K562 (cell line): ENCODE results near the gene NPHP1. TPM values are rescaled to one million over a fixed set of nuclear protein-coding genes. Genes with fewer than 3 reads are reported as not detected.
A peak's percentile ranks its signal among the peaks of the same experiment; 100 is the strongest.

ENCODE experiments used
- CBX8 ChIP-seq: fragments of 200-600 bp; sonication (generic); IDR thresholded peaks from 2 replicates; pipeline ENCODE4 v1.6.1; 2012; ENCODE audit warnings: borderline replicate concordance, mixed run types, low read depth, mild to moderate bottlenecking, moderate library complexity, mixed read lengths, low read length, control low read depth, inconsistent platforms; ENCODE audit not compliant: poor library complexity, severe bottlenecking; ENCODE audit errors: extremely low read depth
- CREB1 ChIP-seq, 2 experiments: sonication (generic) in 1 of 2; formaldehyde crosslinking in 1 of 2; IDR thresholded peaks; 2 replicates each; pipeline versions ENCODE4 v1.6.1 to v1.8.0; 2012 to 2022; ENCODE audit warnings: inconsistent platforms in 1 of 2, mild to moderate bottlenecking in 1 of 2, missing genetic modification reagents in 1 of 2, moderate library complexity in 1 of 2
- ERF ChIP-seq: fragments of 450-650 bp; formaldehyde crosslinking; IDR thresholded peaks from 2 replicates; pipeline ENCODE4 v1.4.0; 2020; ENCODE audit warnings: mild to moderate bottlenecking, mixed read lengths
- GTF2A2 ChIP-seq: IDR thresholded peaks from 2 replicates; pipeline ENCODE4 v1.6.1; 2016; ENCODE audit warnings: mild to moderate bottlenecking, missing genetic modification characterization, missing compliant biosample characterization
- HDAC2 ChIP-seq: fragments of 450-650 bp; IDR thresholded peaks from 2 replicates; pipeline ENCODE4 v1.6.1; 2016; ENCODE audit warnings: mild to moderate bottlenecking
- HDGF ChIP-seq: fragments of 450-650 bp; IDR thresholded peaks from 2 replicates; pipeline ENCODE4 v1.6.1; 2016
- HIVEP1 ChIP-seq: fragments of 250-450 bp; sonication (Bioruptor Pico); IDR thresholded peaks from 2 replicates; pipeline ENCODE4 v1.4.0; 2020; ENCODE audit warnings: mild to moderate bottlenecking
- HLTF ChIP-seq: fragments of 450-650 bp; IDR thresholded peaks from 2 replicates; pipeline ENCODE4 v1.6.1; 2016
- HMG20A ChIP-seq: fragments of 450-650 bp; formaldehyde crosslinking; conservative IDR thresholded peaks from 2 replicates; pipeline ENCODE4 v1.4.0; 2020; ENCODE audit warnings: mild to moderate bottlenecking, mixed read lengths
- HNRNPH1 ChIP-seq: fragments of 200-400 bp; formaldehyde crosslinking; optimal IDR thresholded peaks from 2 replicates; pipeline ENCODE3; 2017; ENCODE audit warnings: low read depth, mild to moderate bottlenecking, low read length, moderate library complexity
- HOXB6 ChIP-seq: fragments of 250-450 bp; sonication (Bioruptor Pico); IDR thresholded peaks from 2 replicates; pipeline ENCODE4 v1.5.1; 2022; ENCODE audit warnings: mild to moderate bottlenecking, borderline replicate concordance
- NBN ChIP-seq: fragments of 450-650 bp; IDR thresholded peaks from 2 replicates; pipeline ENCODE4 v1.6.1; 2016; ENCODE audit warnings: low read depth, mild to moderate bottlenecking
- NR1H2 ChIP-seq: sonication (generic); formaldehyde crosslinking; IDR thresholded peaks from 2 replicates; pipeline ENCODE4 v1.4.0; 2020; ENCODE audit warnings: mild to moderate bottlenecking, missing genetic modification reagents
- RCOR1 ChIP-seq, 2 experiments: IDR thresholded peaks; 2 replicates each; pipeline ENCODE4 v1.6.1; 2012; ENCODE audit warnings: low read depth in 2 of 2, low read length in 2 of 2, borderline replicate concordance in 1 of 2, improper control_type of control experiment in 1 of 2
- SPI1 ChIP-seq: IDR thresholded peaks from 2 replicates; pipeline ENCODE4 v1.6.1; 2011; ENCODE audit warnings: low read depth, low read length, control low read depth, borderline replicate concordance
- SRSF1 ChIP-seq: fragments of 200-400 bp; formaldehyde crosslinking; IDR thresholded peaks from 2 replicates; pipeline ENCODE4 v1.6.1; 2017; ENCODE audit warnings: mild to moderate bottlenecking, low read depth, low read length, moderate library complexity
- SUPT5H ChIP-seq: fragments of 450-650 bp; IDR thresholded peaks from 2 replicates; pipeline ENCODE4 v1.6.1; 2016
- TBL1XR1 ChIP-seq, 2 experiments: IDR thresholded peaks; 2 replicates each; pipeline ENCODE4 v1.6.1; 2012; ENCODE audit warnings: improper control_type of control experiment in 2 of 2, low read length in 2 of 2, mild to moderate bottlenecking in 1 of 2
- TCF15 ChIP-seq: fragments of 250-450 bp; sonication (Bioruptor Pico); IDR thresholded peaks from 2 replicates; pipeline ENCODE4 v1.8.0; 2022; ENCODE audit warnings: moderate library complexity, mild to moderate bottlenecking, inconsistent platforms
- TRIM28 ChIP-seq: fragments of 450-650 bp; IDR thresholded peaks from 2 replicates; pipeline ENCODE4 v1.6.1; 2017
- XRCC3 ChIP-seq: fragments of 450-650 bp; IDR thresholded peaks from 2 replicates; pipeline ENCODE4 v1.6.1; 2017; ENCODE audit warnings: mild to moderate bottlenecking, moderate library complexity
- XRCC4 ChIP-seq: IDR thresholded peaks from one replicate; pipeline ENCODE4 v1.6.1; 2011; ENCODE audit not compliant: insufficient read depth, insufficient read length; ENCODE audit errors: extremely low read depth
- ZBTB7A ChIP-seq: IDR thresholded peaks from 2 replicates; pipeline ENCODE4 v1.6.1; 2011; ENCODE audit warnings: low read depth, mild to moderate bottlenecking, low read length, moderate library complexity, borderline replicate concordance; ENCODE audit not compliant: control insufficient read depth
- ZNF398 ChIP-seq: fragments of 250-450 bp; sonication (Bioruptor Pico); IDR thresholded peaks from 2 replicates; pipeline ENCODE4 v1.8.0; 2021; ENCODE audit warnings: moderate library complexity, mild to moderate bottlenecking, inconsistent platforms
- polyA plus RNA-seq, 8 experiments: library from polyadenylated mRNA; depleted of rRNA in 4 of 8; stranded (reverse) in 5 of 8; unstranded in 3 of 8; fragments of >200 nt; fragmentation: Nextera tagmentation in 2 of 8; fragmentation: Illumina TruSeq in 1 of 8; extraction: Ambion mirVana in 2 of 8; extraction: Trizol in 1 of 8; gene quantifications; 2 replicates each; pipeline versions ENCODE4 v1.2.1 to v1.2.3, GENCODE V29; 2011 to 2014; ENCODE audit warnings: inconsistent platforms in 1 of 8, missing spikeins in 1 of 8
- total RNA-seq, 7 experiments: library from RNA; depleted of rRNA in 6 of 7; stranded (reverse); fragments of >200 nt in 6 of 7; fragmentation: Illumina TruSeq in 2 of 7; extraction: Trizol in 2 of 7; gene quantifications; 2 replicates each; pipeline versions ENCODE4 v1.2.1 to v1.2.3, GENCODE V29; 2011 to 2021; ENCODE audit warnings: low replicate concordance in 1 of 7
- TF ChIP-seq, protein P1 (sequence below), 3 experiments: IDR thresholded peaks in 2 of 3; conservative IDR thresholded peaks in 1 of 3; 2 replicates each; pipeline ENCODE4 v1.5.1; 2011 to 2012; ENCODE audit warnings: low read length in 3 of 3, mild to moderate bottlenecking in 3 of 3, control low read depth in 2 of 3, improper control_type of control experiment in 1 of 3, inconsistent platforms in 1 of 3, low read depth in 1 of 3, mixed read lengths in 1 of 3, moderate library complexity in 1 of 3; ENCODE audit not compliant: insufficient read depth in 2 of 3

NPHP1 gene
- total and polyA plus RNA-seq, 9 of the 15 experiments (the other 6 are each of a cell fraction or from before 2014, with no cell fraction given), result 0.11 to 0.32 (median 0.20) TPM; not detected in 5

GRCh38 chr2:110211938-110212858 lies 7.4 kb upstream of the NPHP1 start, which contains the start of gene MTLN (continued):
- TF ChIP-seq ZBTB7A (0 out of 2 replicates have a peak, but pooled peaks have one; percentile 26), TCF15 (CRISPR knock-in tag) (no peak), HNRNPH1 (no peak), HIVEP1 (CRISPR knock-in tag) (0 out of 2 replicates have a peak, but pooled peaks have one; percentile 17), GTF2A2 (tag) (no peak), CBX8 (no peak), CREB1 (IDR thresholded peaks at IDR 0.05) (peak; percentile 53; the same call in 1 of the 2 replicates), CREB1 (CRISPR knock-in tag; IDR thresholded peaks at IDR 0.05) (peak; percentile 44; the same call in 1 of the 2 replicates), HMG20A (CRISPR knock-in tag) (no peak), HLTF (no peak), HDAC2 (peak; percentile 58; the same call in 1 of the 2 replicates), TRIM28 (peak; percentile 40; the same call in 1 of the 2 replicates), SRSF1 (no peak; the same call in 1 of the 2 replicates), ZNF398 (no peak), RCOR1 (IDR thresholded peaks at IDR 0.05; ENCODE audit: borderline replicate concordance in 1 of 2, low read depth in 2 of 2, low read length in 2 of 2) (peak in 1 of 2 experiments; percentile 26; a peak in 1 of 4 replicates), TBL1XR1 (IDR thresholded peaks at IDR 0.05; ENCODE audit: low read length in 2 of 2) (peak; percentile 35 to 45; a peak in 2 of 4 replicates), SUPT5H (peak; percentile 92), SPI1 (no peak), ERF (CRISPR knock-in tag) (0 out of 2 replicates have a peak, but pooled peaks have one; percentile 33), NR1H2 (CRISPR knock-in tag) (no peak), XRCC3 (no peak), NBN (0 out of 2 replicates have a peak, but pooled peaks have one; percentile 19), XRCC4 (no peak), HOXB6 (CRISPR knock-in tag) (no peak), HDGF (no peak)
- TF ChIP-seq, protein P1, sequence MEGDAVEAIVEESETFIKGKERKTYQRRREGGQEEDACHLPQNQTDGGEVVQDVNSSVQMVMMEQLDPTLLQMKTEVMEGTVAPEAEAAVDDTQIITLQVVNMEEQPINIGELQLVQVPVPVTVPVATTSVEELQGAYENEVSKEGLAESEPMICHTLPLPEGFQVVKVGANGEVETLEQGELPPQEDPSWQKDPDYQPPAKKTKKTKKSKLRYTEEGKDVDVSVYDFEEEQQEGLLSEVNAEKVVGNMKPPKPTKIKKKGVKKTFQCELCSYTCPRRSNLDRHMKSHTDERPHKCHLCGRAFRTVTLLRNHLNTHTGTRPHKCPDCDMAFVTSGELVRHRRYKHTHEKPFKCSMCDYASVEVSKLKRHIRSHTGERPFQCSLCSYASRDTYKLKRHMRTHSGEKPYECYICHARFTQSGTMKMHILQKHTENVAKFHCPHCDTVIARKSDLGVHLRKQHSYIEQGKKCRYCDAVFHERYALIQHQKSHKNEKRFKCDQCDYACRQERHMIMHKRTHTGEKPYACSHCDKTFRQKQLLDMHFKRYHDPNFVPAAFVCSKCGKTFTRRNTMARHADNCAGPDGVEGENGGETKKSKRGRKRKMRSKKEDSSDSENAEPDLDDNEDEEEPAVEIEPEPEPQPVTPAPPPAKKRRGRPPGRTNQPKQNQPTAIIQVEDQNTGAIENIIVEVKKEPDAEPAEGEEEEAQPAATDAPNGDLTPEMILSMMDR (IDR thresholded peaks at IDR 0.05 in 2 of 3, conservative IDR thresholded peaks at IDR 0.05 in 1 of 3; ENCODE audit: insufficient read depth in 2 of 3, low read depth in 1 of 3, low read length in 3 of 3), result no peak
